ENCODE results near the gene GPR157.

The GPR157 gene

DNA sequence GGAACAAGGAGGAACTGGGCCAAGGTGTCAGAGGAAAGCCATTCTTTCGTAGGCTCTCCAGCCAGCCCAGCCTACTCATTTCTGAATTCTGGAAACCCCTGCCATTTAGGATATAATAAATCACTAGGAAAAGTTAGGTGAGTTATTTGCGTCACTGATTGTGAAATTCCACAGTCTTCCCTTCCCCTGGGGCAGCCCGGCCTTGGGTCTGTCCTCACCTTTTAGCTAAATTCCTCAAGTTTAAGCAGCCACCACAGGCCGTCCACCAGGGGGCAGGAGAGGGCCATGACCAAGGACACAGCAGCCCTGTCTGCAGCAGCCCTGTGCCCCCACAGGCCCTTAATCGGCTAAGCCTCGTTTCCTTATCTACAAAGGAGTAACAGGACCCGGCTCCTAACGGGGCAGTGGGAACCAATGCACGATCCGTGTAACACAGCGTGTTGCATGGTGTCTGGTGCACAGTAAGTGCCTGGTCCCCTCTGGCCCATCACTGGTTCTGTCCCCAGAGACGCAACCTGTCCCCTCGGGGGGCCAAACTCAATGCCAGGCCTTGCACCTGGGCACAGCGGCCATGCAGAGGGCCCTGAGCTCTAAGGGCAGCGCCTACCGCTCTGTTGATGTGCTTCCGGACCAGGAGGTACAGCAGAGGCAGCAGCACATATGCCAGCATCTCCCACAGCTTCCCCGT lies 18.1 kb downstream of the GPR157 start:
- Histone ChIP-seq H3K4me3 (ENCODE audit: low read depth, low read length) (no peak overlapping the region), H3K4me1 (no peaks in the 10 kb centered on the region), H3K9me3 (no peaks in the 10 kb centered on the region), H3K27me3 (no peaks in the 10 kb centered on the region), H3K36me3 (no peaks in the 10 kb centered on the region)
- peak; percentile 88 for DNase-seq
- TF ChIP-seq, protein P1, sequence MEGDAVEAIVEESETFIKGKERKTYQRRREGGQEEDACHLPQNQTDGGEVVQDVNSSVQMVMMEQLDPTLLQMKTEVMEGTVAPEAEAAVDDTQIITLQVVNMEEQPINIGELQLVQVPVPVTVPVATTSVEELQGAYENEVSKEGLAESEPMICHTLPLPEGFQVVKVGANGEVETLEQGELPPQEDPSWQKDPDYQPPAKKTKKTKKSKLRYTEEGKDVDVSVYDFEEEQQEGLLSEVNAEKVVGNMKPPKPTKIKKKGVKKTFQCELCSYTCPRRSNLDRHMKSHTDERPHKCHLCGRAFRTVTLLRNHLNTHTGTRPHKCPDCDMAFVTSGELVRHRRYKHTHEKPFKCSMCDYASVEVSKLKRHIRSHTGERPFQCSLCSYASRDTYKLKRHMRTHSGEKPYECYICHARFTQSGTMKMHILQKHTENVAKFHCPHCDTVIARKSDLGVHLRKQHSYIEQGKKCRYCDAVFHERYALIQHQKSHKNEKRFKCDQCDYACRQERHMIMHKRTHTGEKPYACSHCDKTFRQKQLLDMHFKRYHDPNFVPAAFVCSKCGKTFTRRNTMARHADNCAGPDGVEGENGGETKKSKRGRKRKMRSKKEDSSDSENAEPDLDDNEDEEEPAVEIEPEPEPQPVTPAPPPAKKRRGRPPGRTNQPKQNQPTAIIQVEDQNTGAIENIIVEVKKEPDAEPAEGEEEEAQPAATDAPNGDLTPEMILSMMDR (IDR thresholded peaks at IDR 0.05; ENCODE audit: low read depth, low read length), result peak; percentile 75

DNA sequence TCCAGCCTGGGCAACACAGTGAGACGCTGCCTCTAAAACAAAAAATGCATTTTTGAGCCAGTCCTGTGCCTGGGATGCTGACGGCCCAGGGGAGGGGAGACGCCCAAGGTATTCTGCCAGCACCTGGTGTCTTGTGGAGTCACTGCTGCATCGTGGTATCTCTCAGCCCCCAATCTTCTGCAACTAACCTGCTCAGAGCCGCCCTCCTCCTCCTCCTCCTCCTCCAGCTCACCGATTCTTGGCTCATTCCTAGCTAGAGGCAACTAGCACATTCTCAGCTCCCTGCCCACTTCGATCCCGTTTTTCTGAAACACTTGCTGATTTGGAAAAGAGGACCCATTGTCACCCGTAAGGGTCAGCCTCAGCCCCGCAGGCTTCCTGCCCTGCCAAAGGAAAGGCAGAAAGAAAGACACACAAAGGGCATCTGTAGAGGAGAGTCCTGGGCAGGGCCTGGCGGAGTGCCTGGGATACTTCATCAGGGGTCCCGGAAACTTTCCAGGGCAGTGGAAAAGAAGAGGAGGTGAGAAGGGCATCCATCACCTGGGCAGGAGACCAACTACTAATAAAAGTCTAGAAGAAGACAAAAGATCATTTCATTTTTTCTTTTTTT lies 20.7 kb downstream of the GPR157 start:
- no peak for DNase-seq
- no peaks in the 10 kb centered on the region for H3K36me3 ChIP-seq
- no peaks in the 10 kb centered on the region for H3K4me1 ChIP-seq
- TF ChIP-seq, protein P1 (IDR thresholded peaks at IDR 0.05; ENCODE audit: low read depth, low read length), result no peak
- no peaks in the 10 kb centered on the region for H3K27me3 ChIP-seq
- no peak overlapping the region for H3K4me3 ChIP-seq (ENCODE audit: low read depth, low read length)
- no peaks in the 10 kb centered on the region for H3K9me3 ChIP-seq

DNA sequence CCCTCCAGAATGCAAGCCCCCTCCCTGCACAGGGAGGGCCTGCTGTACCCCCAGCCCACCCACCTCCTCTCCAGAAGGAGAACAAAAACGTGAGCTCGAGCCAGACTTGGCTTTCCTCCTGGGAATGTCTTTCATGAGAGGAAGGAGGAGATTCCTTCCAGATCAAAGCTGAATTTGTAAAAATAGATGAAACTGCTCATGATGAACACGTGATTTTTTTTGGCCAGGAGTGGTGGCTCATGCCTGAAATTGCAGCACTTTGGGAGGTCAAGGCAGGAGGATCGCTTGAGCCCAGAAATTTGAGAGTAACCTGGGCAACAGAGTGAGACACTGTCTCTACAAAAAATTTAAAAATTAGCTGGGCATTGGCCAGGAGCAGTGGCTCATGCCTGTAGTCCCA lies 21.8 kb downstream of the GPR157 start:
- no peaks in the 10 kb centered on the region for H3K4me1 ChIP-seq
- no peak for DNase-seq
- no peaks in the 10 kb centered on the region for H3K36me3 ChIP-seq
- no peak overlapping the region for H3K4me3 ChIP-seq (ENCODE audit: low read depth, low read length)
- H3K27me3 ChIP-seq, result no peaks in the 10 kb centered on the region
- no peaks in the 10 kb centered on the region for H3K9me3 ChIP-seq
- TF ChIP-seq, protein P1 (IDR thresholded peaks at IDR 0.05; ENCODE audit: low read depth, low read length), result no peak

DNA sequence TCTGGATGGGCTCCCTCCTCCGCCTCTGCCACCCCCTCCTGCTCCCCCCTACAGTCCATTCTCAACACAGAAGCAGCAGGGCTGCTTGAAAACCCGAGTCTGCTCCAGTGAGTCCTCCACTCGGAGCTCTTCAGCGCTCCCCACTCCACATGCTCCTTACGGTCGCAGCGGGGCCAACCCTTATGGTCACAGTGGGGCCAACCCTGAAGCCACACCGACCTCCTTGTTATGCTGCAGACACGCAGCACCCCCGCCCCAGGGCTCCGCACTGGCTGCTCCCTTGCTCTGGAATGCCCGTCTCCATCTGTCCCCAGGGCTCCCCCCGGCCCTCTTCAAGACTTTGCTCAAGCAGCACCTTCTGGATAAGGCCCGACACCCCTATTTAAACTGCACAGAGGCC lies 22.6 kb downstream of the GPR157 start:
- H3K27me3 ChIP-seq, result no peaks in the 10 kb centered on the region

DNA sequence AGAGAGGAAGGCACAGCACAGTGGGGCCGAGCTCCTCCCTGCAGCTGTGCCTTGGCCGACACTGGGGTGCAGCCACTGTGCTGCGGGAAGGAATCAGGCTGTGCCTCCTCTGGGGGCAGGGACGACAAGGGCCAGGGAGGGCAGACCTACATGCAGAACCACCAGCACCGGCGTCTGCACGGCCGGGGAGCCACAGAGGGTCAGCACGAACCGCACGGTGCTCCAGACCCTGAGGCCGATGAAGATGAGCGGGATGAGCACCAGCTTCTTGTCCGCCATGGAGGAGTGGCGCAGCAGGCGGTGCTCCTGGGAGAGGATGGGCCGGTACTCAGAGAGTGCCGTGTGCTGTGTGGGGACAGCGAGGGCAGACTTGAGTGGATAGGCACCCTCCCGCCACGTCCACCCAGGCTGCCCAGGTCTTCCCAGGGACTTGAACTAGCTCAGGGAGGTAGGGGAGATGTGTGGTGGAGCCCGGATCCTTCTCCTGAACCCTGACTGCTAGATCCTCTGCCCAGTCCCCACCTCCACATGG lies 23.5 kb downstream of the GPR157 start:
- Histone ChIP-seq H3K4me3 (ENCODE audit: low read depth, low read length) (no peak overlapping the region), H3K9me3 (no peaks in the 10 kb centered on the region), H3K27me3 (no peaks in the 10 kb centered on the region), H3K36me3 (no peaks in the 10 kb centered on the region), H3K4me1 (no peaks in the 10 kb centered on the region)
- TF ChIP-seq, protein P1 (IDR thresholded peaks at IDR 0.05; ENCODE audit: low read depth, low read length), result no peak
- no peak for DNase-seq

More for the DNA sequence above, 22.6 kb downstream of the GPR157 start:
- TF ChIP-seq, protein P1 (IDR thresholded peaks at IDR 0.05; ENCODE audit: low read depth, low read length), result no peak
- DNase-seq, result no peak
- H3K4me3 ChIP-seq (ENCODE audit: low read depth, low read length), result no peak overlapping the region
- no peaks in the 10 kb centered on the region for H3K9me3 ChIP-seq
- H3K36me3 ChIP-seq, result no peaks in the 10 kb centered on the region
- H3K4me1 ChIP-seq, result no peaks in the 10 kb centered on the region

All from BE2C (cell line).